B cell (primary cell): Measurements from ENCODE around the gene PTGES2. TPM values are rescaled to one million over a fixed set of nuclear protein-coding genes. Genes with fewer than 3 reads are reported as not detected.

Experiments used
- ATAC-seq: fragments of 200-7000 bp; cut with Tn5 transposase; one replicate; pipeline ENCODE4 v1.10.0; 2021; ENCODE audit warnings: low read depth, mild to moderate bottlenecking, moderate number of reproducible peaks, moderate library complexity
- CTCF ChIA-PET: fragments of 350-600 bp; sonication (Branson Sonifier 250); formaldehyde crosslinking; loops from one replicate; lab custom pipeline; 2021; ENCODE audit warnings: antibody characterized with exemption, inconsistent platforms; lab: Charles Lee
- POLR2A ChIA-PET: fragments of 350-600 bp; sonication (Branson Sonifier 250); formaldehyde crosslinking; loops from one replicate; lab custom pipeline; 2021; ENCODE audit warnings: antibody characterized with exemption; lab: Charles Lee
- DNase-seq: peaks from one replicate; pipeline ENCODE4 v3.0.0; 2013
- H2AFZ ChIP-seq: 2 replicates; pipeline ENCODE4 v1.6.1; 2012; ENCODE audit warnings: mild to moderate bottlenecking, low read depth, low read length; ENCODE audit not compliant: insufficient read depth, poor library complexity, severe bottlenecking
- H3K27ac ChIP-seq, 2 donors: 1 replicate in 1 of 2; 2 replicates in 1 of 2; pipeline ENCODE4 v1.5.1; 2012 to 2013; ENCODE audit warnings: low read length in 2 of 2, mild to moderate bottlenecking in 2 of 2, moderate library complexity in 1 of 2
- H3K27me3 ChIP-seq, 4 experiments: fragments of 200-600 bp in 1 of 4; sonication (generic) in 1 of 4; replicated peaks in 1 of 4; 1 replicate in 2 of 4; 2 replicates in 2 of 4; pipeline versions ENCODE4 v1.6.1 to v1.7.0; 2013 to 2016; ENCODE audit warnings: low read length in 3 of 4, mild to moderate bottlenecking in 2 of 4, mixed read lengths in 1 of 4, moderate library complexity in 1 of 4; ENCODE audit not compliant: insufficient read depth in 4 of 4, control insufficient read depth in 3 of 4; ENCODE audit errors: control extremely low read depth in 1 of 4
- H3K36me3 ChIP-seq, 2 experiments: replicated peaks in 1 of 2; 1 replicate in 1 of 2; 2 replicates in 1 of 2; pipeline versions ENCODE4 v1.6.1 to v1.7.1; 2013; ENCODE audit warnings: low read length in 1 of 2; ENCODE audit not compliant: insufficient read depth in 2 of 2, control insufficient read depth in 1 of 2; ENCODE audit errors: control extremely low read depth in 1 of 2, extremely low read depth in 1 of 2
- H3K4me1 ChIP-seq, 2 donors: fragments of 200-600 bp in 1 of 2; sonication (generic) in 1 of 2; 1 replicate in 1 of 2; 2 replicates in 1 of 2; pipeline versions ENCODE4 v1.5.1 to v1.6.1; 2013 to 2017; ENCODE audit warnings: low read length in 2 of 2; ENCODE audit not compliant: control insufficient read depth in 2 of 2, insufficient read depth in 2 of 2
- H3K4me2 ChIP-seq: replicated peaks from 2 replicates; pipeline ENCODE3; 2012; ENCODE audit warnings: mild to moderate bottlenecking, low read depth, low read length; ENCODE audit not compliant: poor library complexity, severe bottlenecking
- H3K4me3 ChIP-seq, 5 experiments: fragments of 200-600 bp in 1 of 5; sonication (generic) in 1 of 5; 1 replicate in 3 of 5; 2 replicates in 2 of 5; pipeline versions ENCODE4 v1.5.1 to v1.7.0; 2011 to 2016; ENCODE audit warnings: low read length in 4 of 5, mild to moderate bottlenecking in 4 of 5, low read depth in 2 of 5, control low read depth in 1 of 5, moderate library complexity in 1 of 5; ENCODE audit not compliant: insufficient read depth in 1 of 5; ENCODE audit errors: control extremely low read depth in 1 of 5, extremely low read depth in 1 of 5
- H3K79me2 ChIP-seq: fragments of 200-600 bp; sonication (generic); one replicate; pipeline ENCODE4 v1.6.0; 2016; ENCODE audit warnings: low read length; ENCODE audit not compliant: control insufficient read depth, insufficient read depth
- H3K9ac ChIP-seq: fragments of 200-600 bp; sonication (generic); 2 replicates; pipeline ENCODE4 v1.6.1; 2017; ENCODE audit warnings: mild to moderate bottlenecking, low read length, moderate library complexity
- H3K9me3 ChIP-seq, 3 donors: one replicate each; pipeline versions ENCODE4 v1.6.1 to v1.7.1; 2013; ENCODE audit warnings: low read length in 2 of 3; ENCODE audit not compliant: control insufficient read depth in 2 of 3, insufficient read depth in 1 of 3; ENCODE audit errors: control extremely low read depth in 1 of 3
- H4K20me1 ChIP-seq: 2 replicates; pipeline ENCODE4 v1.6.0; 2012; ENCODE audit warnings: mild to moderate bottlenecking, low read length; ENCODE audit not compliant: insufficient read depth, control insufficient read depth, poor library complexity, severe bottlenecking
- H3K27ac Mint-ChIP-seq: one replicate; pipeline ENCODE4 v1.8.0; 2021; ENCODE audit warnings: mixed read lengths
- H3K27me3 Mint-ChIP-seq: one replicate; pipeline ENCODE4 v1.8.0; 2021; ENCODE audit warnings: mixed read lengths
- H3K4me1 Mint-ChIP-seq: one replicate; pipeline ENCODE4 v1.8.0; 2021; ENCODE audit warnings: mixed read lengths
- H3K4me3 Mint-ChIP-seq: one replicate; pipeline ENCODE4 v1.8.0; 2021; ENCODE audit warnings: mixed read lengths
- H3K9me3 Mint-ChIP-seq: one replicate; pipeline ENCODE4 v1.8.0; 2022; ENCODE audit warnings: mixed read lengths; ENCODE audit not compliant: insufficient read depth
- EZH2 ChIP-seq: IDR thresholded peaks from 2 replicates; pipeline ENCODE4 v1.6.1; 2012; ENCODE audit warnings: borderline replicate concordance, low read depth, mild to moderate bottlenecking, moderate library complexity, low read length; ENCODE audit not compliant: insufficient read depth, poor library complexity, severe bottlenecking
- WGBS: methylation state at CpG from one replicate; pipeline ENCODE4 v1.1.5; 2013; ENCODE audit warnings: missing lambda C conversion rate; ENCODE audit not compliant: insufficient coverage; 5-methylcytosine and 5-hydroxymethylcytosine counted together
- intact Hi-C: fragments of 100-400 bp; cut with micrococcal nuclease; formaldehyde crosslinking; loops from one replicate; pipeline ENCODE4 v1.10.0; 2022
- polyA plus RNA-seq: library from polyadenylated mRNA; depleted of rRNA; stranded (reverse); fragments of >200 nt; gene quantifications from 2 replicates; pipeline ENCODE4 v1.2.3, GENCODE V29; 2012
- total RNA-seq, 2 donors: library from RNA; stranded (reverse); fragments of 120-200 nt in 1 of 2; gene quantifications; 1 replicate in 1 of 2; 2 replicates in 1 of 2; pipeline versions ENCODE4 v1.2.3 to v1.2.4, GENCODE V29; 2013 to 2022
- TF ChIP-seq, protein P1 (sequence below): fragments of 200-600 bp; IDR thresholded peaks from one replicate; pipeline ENCODE4 v1.8.0; 2022; ENCODE audit warnings: antibody characterized with exemption, mild to moderate bottlenecking

Gene PTGES2
- total and polyA plus RNA-seq, 2 donors (not counting 1 experiment from before 2014, with no cell fraction given) = 77.8 to 113 TPM

DNA sequence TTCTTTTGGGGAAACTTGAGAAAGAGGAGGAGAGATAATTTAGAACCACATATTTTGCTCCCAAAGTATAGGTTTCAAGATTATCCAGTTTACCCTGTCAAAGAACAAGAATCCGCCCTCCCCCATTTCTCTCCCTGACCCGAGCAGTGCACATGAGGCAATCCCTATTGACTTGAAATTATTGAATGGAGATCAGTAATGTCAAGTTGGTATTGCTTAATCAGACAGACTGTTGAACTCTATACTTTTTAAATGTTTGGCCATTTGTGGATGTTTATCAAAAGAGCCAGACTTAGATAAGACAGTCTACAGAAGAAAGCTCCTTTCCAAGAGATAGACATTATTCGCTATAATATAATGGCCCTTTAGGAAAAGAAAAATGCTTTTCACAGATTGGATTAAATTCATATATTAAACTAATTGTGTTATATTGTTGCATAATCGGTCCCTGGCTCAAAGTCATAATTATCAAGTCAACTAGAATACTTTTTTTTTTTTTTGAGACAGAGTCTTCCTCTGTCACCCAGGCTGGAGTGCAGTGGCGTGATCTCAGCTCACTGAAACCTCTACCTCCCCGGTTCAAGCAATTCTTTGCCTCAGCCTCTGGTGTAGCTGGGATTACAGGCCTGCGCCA is 54.2 kb downstream of the PTGES2 start:
- H3K27me3 Mint-ChIP-seq = no peaks in the 10 kb centered on the region
- TF ChIP-seq EZH2 = no peak
- TF ChIP-seq, protein P1, sequence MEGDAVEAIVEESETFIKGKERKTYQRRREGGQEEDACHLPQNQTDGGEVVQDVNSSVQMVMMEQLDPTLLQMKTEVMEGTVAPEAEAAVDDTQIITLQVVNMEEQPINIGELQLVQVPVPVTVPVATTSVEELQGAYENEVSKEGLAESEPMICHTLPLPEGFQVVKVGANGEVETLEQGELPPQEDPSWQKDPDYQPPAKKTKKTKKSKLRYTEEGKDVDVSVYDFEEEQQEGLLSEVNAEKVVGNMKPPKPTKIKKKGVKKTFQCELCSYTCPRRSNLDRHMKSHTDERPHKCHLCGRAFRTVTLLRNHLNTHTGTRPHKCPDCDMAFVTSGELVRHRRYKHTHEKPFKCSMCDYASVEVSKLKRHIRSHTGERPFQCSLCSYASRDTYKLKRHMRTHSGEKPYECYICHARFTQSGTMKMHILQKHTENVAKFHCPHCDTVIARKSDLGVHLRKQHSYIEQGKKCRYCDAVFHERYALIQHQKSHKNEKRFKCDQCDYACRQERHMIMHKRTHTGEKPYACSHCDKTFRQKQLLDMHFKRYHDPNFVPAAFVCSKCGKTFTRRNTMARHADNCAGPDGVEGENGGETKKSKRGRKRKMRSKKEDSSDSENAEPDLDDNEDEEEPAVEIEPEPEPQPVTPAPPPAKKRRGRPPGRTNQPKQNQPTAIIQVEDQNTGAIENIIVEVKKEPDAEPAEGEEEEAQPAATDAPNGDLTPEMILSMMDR = no peak
- 92% methylated on average over 2 of the region's 7 CpGs for WGBS
- Histone ChIP-seq H3K4me2 (peak overlapping the region; percentile 71), H3K36me3 (no peaks in the 10 kb centered on the region), H4K20me1 (peaks cover 4% of the 10 kb centered on the region), H3K4me1 (peaks cover 52 to 57% of the 10 kb centered on the region in 2 donors), H3K9me3 (no peaks in the 10 kb centered on the region), H3K9ac (peak overlapping the region; percentile 52), H3K79me2 (peaks cover 83% of the 10 kb centered on the region), H3K4me3 (peak overlapping the region in 1 of 5 experiments; percentile 66), H3K27ac (peak overlapping the region; percentile 95 to 96), H3K27me3 (no peaks in the 10 kb centered on the region), H2AFZ (no peak overlapping the region)
- ChIA-PET POLR2A (interaction anchor here (0.5 to 1.0 kb wide), 4 partner anchors 10 to 147 kb away, joined by 3 to 5 read pairs (median 4); partner anchors contain the start of gene PTGES2), CTCF (interaction anchor here (1.2 to 2.1 kb wide), 7 partner anchors 9 to 129 kb away, joined by 4 to 11 read pairs (median 8); no protein-coding TSS in a partner anchor)
- H3K9me3 Mint-ChIP-seq = no peaks in the 10 kb centered on the region
- ATAC-seq (no peak), DNase-seq (no peak)
- intact Hi-C loops = no loop called here
- H3K27ac Mint-ChIP-seq = peak overlapping the region; percentile 94
- peaks cover 55% of the 10 kb centered on the region for H3K4me1 Mint-ChIP-seq
- peak overlapping the region; percentile 80 for H3K4me3 Mint-ChIP-seq
